Measurements from ENCODE around the gene RAB14.
"Not testable (repeated sequence)": the region's sequence is repeated elsewhere in the genome, so short reads cannot be mapped to it uniquely, and the experiment has no call there.

Gene RAB14

GRCh38 chr9:121191235-121191634 is 10.4 kb downstream of the RAB14 start:
- DNase-seq (ENCODE audit: low spot score): no peak

GRCh38 chr9:121189660-121190059 is 12.0 kb downstream of the RAB14 start:
- no peak for DNase-seq (ENCODE audit: low spot score)

DNA sequence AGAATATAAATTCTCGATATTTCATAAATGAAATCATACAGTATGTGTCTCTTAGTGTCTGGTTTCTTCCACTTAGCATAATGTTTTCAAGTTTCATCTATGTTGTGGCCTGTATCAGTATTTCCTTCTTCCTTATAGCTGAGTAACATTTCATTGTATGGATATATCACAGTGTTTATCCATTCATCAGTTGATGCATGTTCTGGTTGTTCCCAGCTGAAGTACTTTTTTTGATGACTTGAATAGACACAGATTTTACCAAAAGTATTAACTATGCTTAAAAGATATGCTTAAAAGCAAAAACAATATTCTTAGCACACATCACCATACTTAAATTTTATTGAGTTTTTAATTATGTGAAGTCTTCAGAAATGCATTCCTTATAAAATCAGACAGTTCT is 12.7 kb downstream of the RAB14 start:
- no peak for DNase-seq (ENCODE audit: low spot score)

GRCh38 chr9:121187636-121188305 is 13.9 kb downstream of the RAB14 start:
- no peak for DNase-seq (ENCODE audit: low spot score)

GRCh38 chr9:121185774-121186403 is 15.8 kb downstream of the RAB14 start:
- DNase-seq (ENCODE audit: low spot score): no peak

DNA sequence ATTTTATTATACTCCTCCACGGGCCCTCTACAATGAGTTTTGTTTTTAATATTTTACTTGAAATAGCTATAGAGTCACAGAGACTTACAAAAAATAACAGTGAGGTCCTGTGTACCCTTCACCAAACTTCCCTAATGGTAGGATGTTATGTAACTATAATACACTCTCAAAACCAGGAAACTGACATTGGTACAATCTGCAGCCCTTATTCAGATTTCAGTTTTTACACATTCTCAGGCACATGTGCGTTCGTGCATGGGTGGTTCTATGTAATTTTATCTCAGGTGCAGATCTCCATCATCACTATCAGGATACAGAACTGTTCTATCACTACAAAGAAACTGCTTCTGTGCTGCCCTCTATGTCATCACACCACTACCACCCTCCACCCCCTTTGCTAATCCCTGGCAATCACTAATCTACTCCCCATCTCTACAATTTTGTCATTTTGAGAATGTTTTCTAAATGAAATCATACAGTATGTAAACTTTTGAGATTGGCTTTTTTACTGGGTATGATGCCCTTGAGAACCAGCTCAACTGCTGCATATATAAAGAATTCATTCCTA is 16.4 kb downstream of the RAB14 start:
- no peak for DNase-seq (ENCODE audit: low spot score)

DNA sequence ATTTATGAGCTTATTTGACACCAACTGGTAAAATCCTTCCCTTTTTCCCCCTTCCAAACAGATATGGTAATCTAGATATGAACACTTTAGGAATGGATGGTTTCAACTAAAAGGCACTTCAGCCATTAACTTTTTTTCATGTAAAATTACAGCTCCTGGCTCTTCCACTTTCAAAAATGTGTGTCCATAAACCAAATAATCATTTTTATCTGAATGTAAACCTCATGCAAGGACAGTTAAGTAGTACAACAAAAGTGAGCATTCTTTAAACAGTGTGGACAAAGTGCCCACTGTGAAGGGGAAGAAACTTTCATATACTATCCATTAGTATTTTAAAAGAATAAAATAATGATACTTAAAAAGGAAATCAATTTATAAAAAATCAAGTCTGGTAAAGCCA is 17.2 kb downstream of the RAB14 start:
- no peak for DNase-seq (ENCODE audit: low spot score)

DNA sequence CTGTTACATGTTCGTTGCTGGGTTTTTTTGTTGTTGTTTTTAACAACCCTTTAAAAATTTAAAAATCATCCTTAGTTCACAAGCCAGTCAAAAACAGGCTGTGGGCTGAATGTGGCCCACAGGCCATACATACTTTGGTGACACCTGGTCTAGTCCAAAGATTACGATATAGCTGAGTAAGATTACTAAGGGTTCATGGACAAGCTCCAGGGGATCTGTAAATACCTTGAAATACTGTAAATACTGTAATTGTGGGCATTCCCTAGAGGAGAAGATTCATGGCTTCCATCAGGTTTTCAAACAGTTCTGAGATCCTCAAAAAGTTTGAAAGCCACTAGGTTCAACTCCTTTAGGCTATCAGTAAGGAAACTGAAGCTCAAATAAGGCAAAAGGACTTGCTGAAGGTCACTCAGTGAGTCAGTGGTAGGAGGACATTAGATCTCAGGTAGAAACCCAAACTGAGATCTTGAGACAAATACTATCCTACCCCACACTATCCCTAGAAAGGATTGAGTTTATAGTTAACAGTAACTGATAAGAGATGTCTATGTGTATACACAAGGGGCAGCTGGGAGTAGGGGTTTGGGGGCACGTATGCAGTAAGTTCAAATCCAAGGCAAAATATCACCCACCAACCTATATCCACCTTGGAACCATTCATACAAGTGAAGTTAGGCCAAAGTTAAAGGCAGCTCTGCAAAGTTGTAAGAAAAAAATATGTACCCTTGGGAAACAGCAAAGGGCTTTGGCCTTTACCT is 17.8 kb downstream of the RAB14 start:
- no peak for DNase-seq (ENCODE audit: low spot score)

GRCh38 chr9:121182989-121183388 is 18.7 kb downstream of the RAB14 start:
- DNase-seq (ENCODE audit: low spot score): no peak

- no peak for DNase-seq (ENCODE audit: low spot score)
Measured at GRCh38 chr9:121182101-121182836, 19.4 kb downstream of the RAB14 start.

DNA sequence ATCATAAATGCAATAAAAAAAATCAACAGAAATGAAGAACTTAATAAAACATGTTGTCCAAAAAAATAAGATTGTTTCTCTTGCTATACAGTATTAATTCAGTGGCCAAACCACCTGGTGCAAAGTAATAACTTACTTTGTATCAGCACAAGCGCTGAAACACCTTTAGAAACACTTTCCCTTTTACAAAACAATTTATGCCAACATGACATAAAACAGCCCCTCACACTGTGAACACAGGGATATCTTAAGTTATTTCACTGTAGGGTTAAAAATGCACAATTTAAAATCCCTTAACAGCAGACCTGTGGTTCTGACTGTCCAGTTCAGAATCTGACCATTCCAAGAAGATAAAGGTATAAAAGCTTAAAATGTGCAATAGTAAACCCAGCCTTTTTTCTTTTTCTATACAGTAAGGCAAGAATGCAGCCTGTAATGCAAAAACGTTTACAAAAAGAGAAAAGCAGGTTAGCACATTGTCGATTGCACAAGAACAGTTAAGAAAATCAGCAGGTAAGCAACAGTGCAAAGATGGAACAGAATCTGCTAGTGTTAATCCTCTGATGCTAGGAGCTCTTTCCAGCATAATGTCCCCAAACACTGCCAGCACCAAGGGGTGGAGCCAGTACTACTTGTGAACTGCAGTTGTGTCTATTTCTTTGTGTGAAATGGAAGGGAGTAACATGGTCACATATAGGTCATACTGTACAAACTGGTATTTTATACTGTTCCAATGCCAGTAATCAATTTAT is 21.6 kb downstream of the RAB14 start:
- no peak for DNase-seq (ENCODE audit: low spot score)

GRCh38 chr9:121179373-121179721 is 22.3 kb downstream of the RAB14 start:
- DNase-seq (ENCODE audit: low spot score): not testable (repeated sequence)

GRCh38 chr9:121178676-121179372 is 22.8 kb downstream of the RAB14 start:
- no peak for DNase-seq (ENCODE audit: low spot score)

- DNase-seq (ENCODE audit: low spot score): no peak
Measured at GRCh38 chr9:121173501-121173900, 28.2 kb downstream of the RAB14 start.

- DNase-seq (ENCODE audit: low spot score): no peak
Measured at GRCh38 chr9:121172726-121173487, 28.8 kb downstream of the RAB14 start.

DNA sequence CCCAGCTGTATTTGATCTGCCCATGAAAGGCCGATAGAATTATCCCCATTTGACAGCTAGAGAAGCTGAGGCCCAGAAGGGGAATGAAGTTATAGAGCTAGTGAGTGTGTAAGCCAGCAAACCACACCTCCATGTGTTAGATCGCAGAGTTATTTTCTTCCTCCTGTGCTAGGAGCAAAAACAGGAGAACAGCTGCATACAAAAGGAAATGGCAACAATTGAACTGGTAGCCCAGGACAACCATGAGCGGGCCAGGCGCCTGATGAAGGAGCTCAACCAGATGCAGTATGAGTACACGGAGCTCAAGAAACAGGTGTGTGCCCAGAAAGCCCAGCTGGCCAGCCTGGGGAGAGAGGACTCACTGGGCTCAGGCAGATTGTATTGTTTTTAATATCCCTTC is 30.4 kb downstream of the RAB14 start:
- no peak for DNase-seq (ENCODE audit: low spot score)

- peak; percentile 57 for DNase-seq (ENCODE audit: low spot score)
Measured at GRCh38 chr9:121169094-121169601, 32.5 kb downstream of the RAB14 start.

DNA sequence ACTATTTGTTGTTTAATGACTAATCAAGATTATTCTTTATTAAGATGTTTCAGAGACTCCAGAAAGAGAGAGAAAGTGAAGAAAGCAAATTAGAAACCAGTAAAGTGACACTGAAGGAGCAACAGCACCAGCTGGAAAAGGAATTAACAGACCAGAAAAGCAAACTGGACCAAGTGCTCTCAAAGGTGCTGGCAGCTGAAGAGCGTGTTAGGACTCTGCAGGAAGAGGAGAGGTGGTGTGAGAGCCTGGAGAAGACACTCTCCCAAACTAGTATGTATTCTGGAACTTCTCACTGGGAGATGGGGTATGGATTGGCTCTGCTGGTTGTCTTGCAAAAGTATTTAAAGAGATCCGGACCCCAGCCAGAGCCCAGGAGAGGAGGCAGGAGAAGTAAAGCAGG is 33.6 kb downstream of the RAB14 start:
- DNase-seq (ENCODE audit: low spot score): no peak

GRCh38 chr9:121160025-121160424 is 41.6 kb downstream of the RAB14 start:
- no peak for DNase-seq (ENCODE audit: low spot score)

DNA sequence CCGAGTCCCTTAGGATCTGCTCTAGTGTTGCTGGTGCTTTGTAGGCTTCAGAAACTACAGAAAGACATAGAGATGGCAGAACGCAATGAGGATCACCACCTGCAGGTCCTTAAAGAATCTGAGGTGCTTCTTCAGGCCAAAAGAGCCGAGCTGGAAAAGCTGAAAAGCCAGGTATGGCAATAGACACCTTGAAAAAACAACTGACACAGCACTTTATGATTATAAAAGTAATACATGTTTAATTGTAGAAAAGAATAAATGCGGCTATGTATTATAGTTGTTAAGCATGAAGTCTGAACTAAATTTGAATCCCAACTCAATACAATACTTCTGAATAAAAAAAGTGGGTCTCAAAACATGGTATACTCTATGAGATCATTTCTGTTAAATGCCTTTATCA is 43.7 kb downstream of the RAB14 start:
- DNase-seq (ENCODE audit: low spot score): no peak
